HG02623 (cell line): Measurements from ENCODE around the gene CTAGE4.
"Not testable (repeated sequence)": the region's sequence is repeated elsewhere in the genome, so short reads cannot be mapped to it uniquely, and the experiment has no call there.

Experiments
- ATAC-seq: cut with Tn5 transposase; IDR thresholded peaks from one replicate; pipeline ENCODE4 v1.9.1; 2021; ENCODE audit warnings: moderate library complexity; ENCODE audit not compliant: unreplicated experiment

The CTAGE4 gene

DNA sequence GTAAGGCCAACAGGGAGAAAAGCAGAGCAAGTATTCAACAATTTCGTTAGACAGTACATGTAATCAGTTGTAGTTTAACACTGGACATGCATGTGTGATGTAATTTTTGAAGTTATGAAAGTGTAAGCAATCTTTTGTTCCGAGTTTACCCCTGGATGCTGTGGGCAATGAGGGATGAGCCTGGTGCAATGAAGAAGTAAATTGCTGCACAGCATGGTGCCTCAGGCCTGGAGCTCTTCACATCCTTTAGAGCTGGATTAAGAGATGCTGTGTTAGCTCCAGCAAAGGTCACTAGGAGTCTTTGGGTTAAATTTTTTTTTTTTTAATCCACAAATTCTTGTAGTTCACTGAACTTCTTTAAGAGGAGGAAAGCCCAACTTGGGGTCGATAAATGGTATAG lies 19.8 kb downstream of the CTAGE4 start:
- not testable (repeated sequence) for ATAC-seq

DNA sequence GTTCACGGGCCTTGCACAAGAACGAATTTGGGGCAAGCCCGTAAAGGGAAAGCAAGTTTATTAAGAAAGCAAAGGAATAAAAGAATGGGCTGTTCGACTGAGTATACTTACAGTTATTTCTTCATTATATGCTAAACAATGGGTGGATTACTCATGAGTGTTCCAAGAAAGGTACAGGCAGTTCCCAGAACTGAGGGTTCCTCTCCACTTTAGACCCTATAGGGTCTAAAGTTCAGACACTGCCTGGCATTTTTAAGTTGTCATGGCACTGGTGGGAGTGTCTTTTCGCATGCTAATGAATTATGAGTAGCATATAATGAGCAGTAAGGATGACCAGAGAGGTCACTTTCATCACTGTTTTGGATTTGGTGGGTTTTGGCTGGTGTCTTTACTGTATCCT lies 22.0 kb downstream of the CTAGE4 start:
- ATAC-seq = not testable (repeated sequence)

DNA sequence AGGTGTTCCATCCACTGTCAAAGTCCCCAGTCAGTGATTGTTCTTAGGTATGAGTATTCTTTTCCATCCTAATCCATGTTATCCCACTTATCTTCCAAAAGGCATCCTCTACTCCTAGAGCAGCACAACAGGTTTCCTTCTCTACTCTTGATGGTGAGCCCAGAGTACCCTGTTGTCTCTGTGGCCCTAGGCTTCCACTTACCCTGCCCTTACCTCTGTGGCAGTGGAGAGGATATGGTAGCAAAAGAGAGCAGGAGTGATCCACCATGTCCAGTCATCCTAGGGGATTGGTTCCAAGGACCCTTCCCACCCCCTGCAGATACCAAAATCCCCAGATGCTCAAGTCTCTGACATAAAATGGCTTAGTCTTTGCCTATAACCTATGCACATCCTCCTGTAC lies 33.9 kb downstream of the CTAGE4 start:
- ATAC-seq = not testable (repeated sequence)

DNA sequence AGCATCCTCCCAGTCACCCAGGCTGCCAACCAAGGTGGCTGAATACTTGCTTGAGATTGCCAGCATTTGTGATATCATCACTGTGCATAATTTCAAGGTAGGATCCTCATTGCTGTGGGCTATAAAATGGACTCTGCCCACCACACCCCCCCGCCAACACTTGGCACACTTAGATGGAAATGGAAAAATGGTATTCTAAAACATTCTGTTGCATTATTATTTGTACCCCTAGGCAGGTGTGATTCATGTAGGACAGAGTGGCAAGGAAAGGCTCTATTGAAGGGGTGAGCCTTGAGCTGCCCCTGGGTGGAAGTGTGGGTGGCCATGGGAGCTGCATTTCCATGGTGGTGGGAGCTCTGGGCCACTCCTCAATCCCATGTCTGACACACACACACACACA lies 35.3 kb downstream of the CTAGE4 start:
- ATAC-seq = not testable (repeated sequence)

DNA sequence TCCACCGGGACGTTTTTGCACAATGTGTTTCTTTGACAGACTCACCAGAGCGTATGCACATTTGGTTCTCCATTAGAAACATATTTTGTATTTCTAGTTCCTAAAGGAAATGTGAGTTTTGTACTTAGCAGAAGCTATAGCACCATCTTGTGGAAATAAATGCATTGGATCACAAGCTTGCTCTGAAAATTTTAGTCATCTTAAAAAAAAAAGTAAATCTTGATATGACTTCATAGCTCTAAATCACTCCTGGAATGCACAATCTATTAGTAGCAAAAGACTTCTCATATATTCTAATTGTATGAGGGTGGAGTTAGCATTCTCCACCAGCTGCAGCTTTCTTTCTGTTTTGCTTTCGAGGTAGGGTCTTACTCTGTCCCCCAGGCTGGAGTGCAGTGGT lies 35.9 kb downstream of the CTAGE4 start:
- ATAC-seq = not testable (repeated sequence)

DNA sequence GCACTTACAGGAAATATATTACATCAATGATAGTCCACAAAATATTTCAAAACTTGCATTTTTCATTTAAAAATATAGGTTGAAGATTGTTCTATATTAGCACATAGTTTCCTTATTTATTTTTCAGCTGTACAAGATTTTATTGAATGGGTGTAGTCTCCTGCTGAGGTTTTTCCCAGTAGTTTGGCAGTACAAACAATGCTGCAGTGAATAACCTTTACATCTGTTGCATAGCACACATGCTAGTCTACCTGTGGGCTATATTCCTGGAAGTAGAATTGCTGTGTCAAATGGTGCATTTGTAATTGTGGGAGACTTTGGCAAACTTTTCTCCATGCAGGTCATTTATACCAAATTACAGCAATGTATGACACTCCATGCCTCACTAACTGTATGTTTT lies 37.3 kb downstream of the CTAGE4 start:
- ATAC-seq = not testable (repeated sequence)

DNA sequence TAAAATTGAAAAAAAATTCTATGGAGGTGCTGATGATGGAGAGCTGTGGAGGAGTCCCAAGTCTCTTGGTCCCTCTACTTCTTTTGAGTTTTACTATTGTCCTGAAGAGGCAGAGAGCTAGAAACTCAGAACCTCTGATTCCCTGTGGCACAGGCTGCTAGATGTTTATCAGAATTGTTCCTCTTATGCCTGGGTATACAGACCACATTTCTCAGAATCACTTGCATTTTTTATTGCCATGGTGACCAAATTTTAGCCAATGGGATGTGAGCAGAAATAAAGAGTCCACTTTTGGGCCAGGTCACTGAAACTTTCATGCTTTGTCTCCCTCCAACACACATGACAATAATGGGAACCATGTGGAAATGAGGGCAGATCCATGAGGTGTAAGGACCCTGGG lies 40.4 kb downstream of the CTAGE4 start:
- ATAC-seq = not testable (repeated sequence)

DNA sequence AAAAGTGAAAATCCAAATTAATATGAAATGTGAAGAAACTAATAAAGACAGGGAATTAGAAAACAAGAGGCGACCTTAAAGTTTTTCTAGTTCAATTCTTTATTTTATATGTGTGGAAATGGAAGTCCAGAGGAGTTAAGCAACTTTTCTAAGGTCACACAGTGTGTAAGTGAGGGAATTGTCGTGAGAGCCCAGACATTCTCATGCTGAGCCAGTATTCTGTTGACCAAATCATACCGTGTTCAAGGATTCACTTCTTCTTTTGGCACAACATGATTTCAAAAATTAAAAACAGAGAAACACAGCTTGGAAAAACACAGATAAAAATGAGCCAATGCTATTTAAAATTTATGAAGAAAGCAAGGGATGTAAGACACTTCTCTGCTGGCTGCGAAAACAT lies 43.6 kb downstream of the CTAGE4 start:
- ATAC-seq = not testable (repeated sequence)

DNA sequence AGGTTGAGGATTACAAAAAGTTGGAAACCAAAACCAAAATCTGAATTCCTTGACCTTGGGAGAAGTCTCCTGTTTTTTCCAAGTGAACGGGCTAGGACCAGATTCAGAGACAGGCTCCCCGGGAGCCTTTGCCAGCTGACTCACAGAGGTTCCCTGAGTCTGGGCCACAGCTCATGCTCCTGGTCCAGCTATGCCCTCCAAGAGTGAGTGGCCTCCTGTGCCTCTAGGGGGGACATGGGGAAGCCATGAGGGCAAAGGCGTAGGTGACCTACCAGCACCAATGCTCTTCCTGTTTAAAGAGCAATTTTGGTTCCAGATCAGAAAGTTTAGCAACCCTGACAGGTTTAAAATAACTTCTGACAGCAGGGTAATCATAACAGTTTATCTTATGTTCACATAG lies 45.5 kb downstream of the CTAGE4 start:
- not testable (repeated sequence) for ATAC-seq

DNA sequence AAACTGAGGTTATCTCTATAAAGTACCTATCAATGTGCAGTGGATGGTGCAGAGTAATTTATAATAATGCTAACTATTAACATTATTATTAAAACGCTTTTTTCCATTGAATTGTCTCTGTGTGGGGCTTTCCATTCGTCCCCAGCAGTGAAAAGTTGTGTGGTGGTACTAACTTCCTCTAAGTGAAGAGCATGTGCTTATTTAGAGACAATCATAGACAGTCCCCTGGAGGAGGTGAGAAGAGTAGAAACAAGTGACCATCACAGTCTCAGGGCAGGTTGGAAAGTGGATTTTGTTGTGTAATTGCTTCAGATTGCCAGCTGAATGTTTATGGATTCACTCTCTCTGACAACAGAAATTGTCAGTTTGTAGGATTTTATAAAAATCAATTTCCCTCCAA lies 47.8 kb downstream of the CTAGE4 start:
- not testable (repeated sequence) for ATAC-seq

DNA sequence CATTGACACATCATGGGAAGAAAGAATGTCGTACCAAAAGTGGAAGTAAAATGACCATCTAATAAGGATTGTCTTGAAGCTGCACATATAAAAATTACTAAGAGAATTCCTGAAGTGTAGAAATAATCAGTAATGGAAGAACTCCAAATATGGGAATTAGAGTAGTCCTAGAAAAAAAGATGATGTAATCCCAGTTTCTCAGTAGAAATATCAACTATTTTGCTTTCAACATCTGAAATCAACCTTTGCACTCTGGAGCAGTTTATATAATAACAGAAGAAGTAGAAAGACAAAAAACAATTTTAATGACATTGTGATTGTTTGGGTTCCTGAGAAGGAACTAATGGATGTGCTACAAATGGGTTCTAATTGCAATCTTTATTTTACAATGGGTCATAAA lies 49.8 kb downstream of the CTAGE4 start:
- ATAC-seq = not testable (repeated sequence)
